Hepatic stellate cell (primary cell): Measurements from ENCODE around the gene FRMD4A.

Source experiments
- DNase-seq: peaks from one replicate; pipeline ENCODE4 v3.0.0; 2011; ENCODE audit warnings: low spot score

The FRMD4A gene

GRCh38 chr10:13820119-13820963, 510.4 kb downstream of the FRMD4A start:
- no peak for DNase-seq

GRCh38 chr10:13816195-13816925, 514.4 kb downstream of the FRMD4A start:
- peak; percentile 67 for DNase-seq

GRCh38 chr10:13815756-13816155, 515.0 kb downstream of the FRMD4A start:
- DNase-seq, result peak; percentile 85

GRCh38 chr10:13813550-13813949, 517.2 kb downstream of the FRMD4A start:
- DNase-seq, result no peak

- no peak for DNase-seq
Observed at GRCh38 chr10:13812804-13813203, 517.9 kb downstream of the FRMD4A start.

- no peak for DNase-seq
Observed at GRCh38 chr10:13810568-13810967, 520.2 kb downstream of the FRMD4A start.

GRCh38 chr10:13809427-13809826, 521.3 kb downstream of the FRMD4A start:
- no peak for DNase-seq

- DNase-seq, result no peak
Observed at GRCh38 chr10:13808556-13809391, 522.0 kb downstream of the FRMD4A start.

GRCh38 chr10:13806419-13806818, 524.3 kb downstream of the FRMD4A start:
- DNase-seq, result no peak

- peak; percentile 51 for DNase-seq
Observed at GRCh38 chr10:13803566-13804554, 526.9 kb downstream of the FRMD4A start.

GRCh38 chr10:13801907-13802288, 528.8 kb downstream of the FRMD4A start:
- no peak for DNase-seq

GRCh38 chr10:13801156-13801906, 529.4 kb downstream of the FRMD4A start:
- no peak for DNase-seq

GRCh38 chr10:13797164-13797563, 533.6 kb downstream of the FRMD4A start:
- DNase-seq, result no peak

GRCh38 chr10:13795653-13796555, 534.8 kb downstream of the FRMD4A start:
- no peak for DNase-seq

- DNase-seq, result no peak
Observed at GRCh38 chr10:13794992-13795612, 535.6 kb downstream of the FRMD4A start.

- no peak for DNase-seq
Observed at GRCh38 chr10:13792006-13792405, 538.7 kb downstream of the FRMD4A start.

GRCh38 chr10:13791483-13791882, 539.2 kb downstream of the FRMD4A start:
- DNase-seq, result no peak

- DNase-seq, result peak; percentile 43
Observed at GRCh38 chr10:13790196-13790595, 540.5 kb downstream of the FRMD4A start.

- no peak for DNase-seq
Observed at GRCh38 chr10:13789448-13789829, 541.3 kb downstream of the FRMD4A start.
